GM10266 (cell line): ENCODE data around the gene C4BPA.

Source experiments
- DNase-seq: peaks from one replicate; pipeline ENCODE4 v3.0.0; 2012; ENCODE audit errors: extremely low spot score
- TF ChIP-seq, protein P1 (sequence below): IDR thresholded peaks from 2 replicates; pipeline ENCODE4 v1.5.1; 2012; ENCODE audit warnings: mild to moderate bottlenecking, low read depth; ENCODE audit not compliant: control insufficient read depth, insufficient read depth; ENCODE audit errors: missing control alignments

The C4BPA gene

GRCh38 chr1:207060596-207060995 lies 43.4 kb upstream of the C4BPA start:
- TF ChIP-seq, protein P1, sequence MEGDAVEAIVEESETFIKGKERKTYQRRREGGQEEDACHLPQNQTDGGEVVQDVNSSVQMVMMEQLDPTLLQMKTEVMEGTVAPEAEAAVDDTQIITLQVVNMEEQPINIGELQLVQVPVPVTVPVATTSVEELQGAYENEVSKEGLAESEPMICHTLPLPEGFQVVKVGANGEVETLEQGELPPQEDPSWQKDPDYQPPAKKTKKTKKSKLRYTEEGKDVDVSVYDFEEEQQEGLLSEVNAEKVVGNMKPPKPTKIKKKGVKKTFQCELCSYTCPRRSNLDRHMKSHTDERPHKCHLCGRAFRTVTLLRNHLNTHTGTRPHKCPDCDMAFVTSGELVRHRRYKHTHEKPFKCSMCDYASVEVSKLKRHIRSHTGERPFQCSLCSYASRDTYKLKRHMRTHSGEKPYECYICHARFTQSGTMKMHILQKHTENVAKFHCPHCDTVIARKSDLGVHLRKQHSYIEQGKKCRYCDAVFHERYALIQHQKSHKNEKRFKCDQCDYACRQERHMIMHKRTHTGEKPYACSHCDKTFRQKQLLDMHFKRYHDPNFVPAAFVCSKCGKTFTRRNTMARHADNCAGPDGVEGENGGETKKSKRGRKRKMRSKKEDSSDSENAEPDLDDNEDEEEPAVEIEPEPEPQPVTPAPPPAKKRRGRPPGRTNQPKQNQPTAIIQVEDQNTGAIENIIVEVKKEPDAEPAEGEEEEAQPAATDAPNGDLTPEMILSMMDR, result no peak
- no peak for DNase-seq

DNA sequence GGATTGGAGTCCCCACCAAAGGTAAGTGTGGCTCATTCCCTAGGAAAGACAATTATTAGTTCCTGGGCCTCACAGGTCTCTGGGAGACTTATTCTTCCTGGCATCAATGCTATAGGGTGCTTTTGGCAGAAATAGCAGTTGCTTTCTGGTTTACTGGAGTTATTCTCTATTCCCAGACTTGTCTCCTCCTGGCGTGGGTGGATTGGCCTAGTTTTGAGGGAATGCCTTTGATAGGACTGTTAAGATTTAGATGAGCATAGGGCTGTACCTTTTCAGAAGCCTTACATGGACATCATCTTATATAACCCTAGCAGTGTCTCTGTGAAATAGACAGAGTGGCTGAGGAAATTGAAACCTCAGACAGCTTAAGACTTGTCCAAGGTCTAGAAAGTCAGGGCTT lies 42.0 kb upstream of the C4BPA start:
- TF ChIP-seq, protein P1, result no peak
- no peak for DNase-seq

- TF ChIP-seq, protein P1, result no peak
- DNase-seq, result no peak
These were observed 41.0 kb upstream of the C4BPA start for GRCh38 chr1:207063014-207063413.

GRCh38 chr1:207064561-207064960 lies 39.5 kb upstream of the C4BPA start:
- TF ChIP-seq, protein P1, result no peak
- no peak for DNase-seq

DNA sequence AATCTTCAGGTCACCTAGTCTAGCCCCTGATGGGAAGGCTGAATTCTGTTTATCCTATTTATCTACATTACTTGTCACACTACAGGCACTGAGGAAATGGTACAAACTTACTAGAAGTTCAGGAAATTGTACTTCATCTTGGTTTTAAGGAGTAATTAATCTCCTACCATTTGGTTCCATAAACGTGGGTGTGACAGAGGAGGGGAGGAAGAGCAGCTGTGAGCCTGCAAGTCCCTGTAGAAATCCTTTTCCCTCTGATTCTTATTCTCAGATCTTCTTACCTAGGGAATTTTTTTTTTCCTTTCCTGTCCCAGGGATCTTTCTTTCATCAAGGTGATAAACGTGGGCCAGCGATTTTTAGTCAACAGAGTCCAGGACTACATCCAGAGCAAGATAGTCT lies 36.8 kb upstream of the C4BPA start:
- no peak for DNase-seq
- TF ChIP-seq, protein P1, result no peak

GRCh38 chr1:207067665-207068064 lies 36.4 kb upstream of the C4BPA start:
- TF ChIP-seq, protein P1, result no peak
- no peak for DNase-seq

- TF ChIP-seq, protein P1, result no peak
These were observed 35.0 kb upstream of the C4BPA start for GRCh38 chr1:207069061-207069460.

More at GRCh38 chr1:207069061-207069460, 35.0 kb upstream of the C4BPA start:
- DNase-seq, result no peak
